ENCODE measurements around the gene RTL3. TPM values are rescaled to one million over a fixed set of nuclear protein-coding genes. Genes with fewer than 3 reads are reported as not detected.

RTL3 gene
- polyA plus RNA-seq, 1 donor (not counting 4 experiments of a cell fraction or from before 2014, with no cell fraction given), result not detected

GRCh38 chrX:78618987-78619386 is 40.1 kb downstream of the RTL3 start:
- no peak for FAIRE-seq
- no peak for TF ChIP-seq EZH2 (IDR thresholded peaks at IDR 0.05; ENCODE audit: low read length)
- TF ChIP-seq CTCF (optimal IDR thresholded peaks at IDR 0.05 in 1 of 3, IDR thresholded peaks at IDR 0.05 in 1 of 3, conservative IDR thresholded peaks at IDR 0.05 in 1 of 3; ENCODE audit: extremely low read depth in 1 of 3, insufficient read depth in 2 of 3, low read length in 3 of 3), result no peak

GRCh38 chrX:78614264-78614663 is 44.9 kb downstream of the RTL3 start:
- no peak overlapping the region for H3K4me2 ChIP-seq (ENCODE audit: control insufficient read depth, extremely low read depth, insufficient read depth, low read depth, low read length)
- FAIRE-seq (no peak), DNase-seq (ENCODE audit: low read depth, low spot score) (no peak)
- no peak for TF ChIP-seq CTCF (optimal IDR thresholded peaks at IDR 0.05 in 1 of 3, IDR thresholded peaks at IDR 0.05 in 1 of 3, conservative IDR thresholded peaks at IDR 0.05 in 1 of 3; ENCODE audit: extremely low read depth in 1 of 3, insufficient read depth in 2 of 3, low read length in 3 of 3)
- no peak for TF ChIP-seq EZH2 (IDR thresholded peaks at IDR 0.05; ENCODE audit: low read length)
- no peaks in the 10 kb centered on the region for H3K9me3 ChIP-seq (ENCODE audit: control insufficient read depth, low read depth, low read length)
- H2AFZ ChIP-seq (ENCODE audit: control insufficient read depth, low read length), result no peak overlapping the region
- no peaks in the 10 kb centered on the region for H3K79me2 ChIP-seq (ENCODE audit: control insufficient read depth, insufficient read depth, low read length)
- H3K4me1 ChIP-seq (ENCODE audit: control insufficient read depth, extremely low read depth, insufficient read depth, low read length), result no peaks in the 10 kb centered on the region
- no peak overlapping the region for H3K9ac ChIP-seq (ENCODE audit: control insufficient read depth, extremely low read depth, insufficient read depth, low read length)
- no peaks in the 10 kb centered on the region for H3K9me1 ChIP-seq (ENCODE audit: control insufficient read depth, extremely low read depth, insufficient read depth, low read length)
- dilution Hi-C loops (cut with MboI; ENCODE audit: extremely low pct_ligation_motif_present, low sequenced_read_pairs), result no loop called here
- no peak overlapping the region for H3K27ac ChIP-seq (ENCODE audit: control insufficient read depth, insufficient read depth, low read length)
- no peaks in the 10 kb centered on the region for H4K20me1 ChIP-seq (ENCODE audit: control insufficient read depth, extremely low read depth, insufficient read depth, low read length)
- H3K4me3 ChIP-seq (ENCODE audit: control insufficient read depth in 2 of 3, extremely low read depth in 1 of 3, insufficient read depth in 2 of 3, low read depth in 1 of 3, low read length in 3 of 3), result no peak overlapping the region
- no peaks in the 10 kb centered on the region for H3K27me3 ChIP-seq (ENCODE audit: control insufficient read depth, extremely low read depth, insufficient read depth, low read length)
- H3K36me3 ChIP-seq (ENCODE audit: control insufficient read depth in 2 of 2, extremely low read depth in 1 of 2, insufficient read depth in 2 of 2, low read length in 2 of 2), result no peaks in the 10 kb centered on the region

More at GRCh38 chrX:78618987-78619386, 40.1 kb downstream of the RTL3 start:
- Histone ChIP-seq H3K4me1 (ENCODE audit: control insufficient read depth, extremely low read depth, insufficient read depth, low read length) (no peaks in the 10 kb centered on the region), H3K4me2 (ENCODE audit: control insufficient read depth, extremely low read depth, insufficient read depth, low read depth, low read length) (no peak overlapping the region), H3K9me1 (ENCODE audit: control insufficient read depth, extremely low read depth, insufficient read depth, low read length) (no peaks in the 10 kb centered on the region), H3K79me2 (ENCODE audit: control insufficient read depth, insufficient read depth, low read length) (no peaks in the 10 kb centered on the region), H3K27ac (ENCODE audit: control insufficient read depth, insufficient read depth, low read length) (no peak overlapping the region), H4K20me1 (ENCODE audit: control insufficient read depth, extremely low read depth, insufficient read depth, low read length) (no peaks in the 10 kb centered on the region), H3K27me3 (ENCODE audit: control insufficient read depth, extremely low read depth, insufficient read depth, low read length) (no peaks in the 10 kb centered on the region), H3K36me3 (ENCODE audit: control insufficient read depth in 2 of 2, extremely low read depth in 1 of 2, insufficient read depth in 2 of 2, low read length in 2 of 2) (no peaks in the 10 kb centered on the region), H2AFZ (ENCODE audit: control insufficient read depth, low read length) (no peak overlapping the region), H3K4me3 (ENCODE audit: control insufficient read depth in 2 of 3, extremely low read depth in 1 of 3, insufficient read depth in 2 of 3, low read depth in 1 of 3, low read length in 3 of 3) (no peak overlapping the region), H3K9ac (ENCODE audit: control insufficient read depth, extremely low read depth, insufficient read depth, low read length) (no peak overlapping the region), H3K9me3 (ENCODE audit: control insufficient read depth, low read depth, low read length) (no peaks in the 10 kb centered on the region)
- dilution Hi-C loops (cut with MboI; ENCODE audit: extremely low pct_ligation_motif_present, low sequenced_read_pairs), result no loop called here
- DNase-seq (ENCODE audit: low read depth, low spot score), result no peak

Other genes with a start within 250 kb of the RTL3 start
- not detected in 3 replicates for gene LPAR4, start 88.4 kb upstream of the RTL3 start, polyA plus RNA-seq